SK-N-SH (cell line): Measurements from ENCODE around the gene ROBO1.

Source experiments
- CTCF ChIP-seq: fragments of 200-600 bp; sonication (generic); IDR thresholded peaks from 2 replicates; pipeline ENCODE4 v1.6.1; 2017; ENCODE audit warnings: antibody characterized with exemption, mild to moderate bottlenecking, moderate library complexity
- ELF1 ChIP-seq: IDR thresholded peaks from 2 replicates; pipeline ENCODE4 v1.4.0; 2012
- EP300 ChIP-seq, 2 experiments: IDR thresholded peaks; 2 replicates each; pipeline versions ENCODE4 v1.4.0 to v1.6.1; 2012; ENCODE audit warnings: borderline replicate concordance in 1 of 2, low read depth in 1 of 2, low read length in 1 of 2
- IRF3 ChIP-seq: fragments of 150-350 bp; IDR thresholded peaks from 2 replicates; pipeline ENCODE4 v1.6.1; 2016; ENCODE audit warnings: mild to moderate bottlenecking, low read depth, low read length
- POLR2AphosphoS5 ChIP-seq: IDR thresholded peaks from 2 replicates; pipeline ENCODE4 v1.6.1; 2012; ENCODE audit warnings: low read depth, low read length
- REST ChIP-seq: IDR thresholded peaks from 2 replicates; pipeline ENCODE4 v1.6.1; 2012; ENCODE audit warnings: mild to moderate bottlenecking, low read depth, low read length, moderate library complexity
- SMC3 ChIP-seq: IDR thresholded peaks from 2 replicates; pipeline ENCODE4 v1.6.1; 2012; ENCODE audit warnings: low read depth, low read length, improper control_type of control experiment
- TAF1 ChIP-seq: IDR thresholded peaks from 2 replicates; pipeline ENCODE4 v1.6.1; 2012; ENCODE audit warnings: low read depth, mild to moderate bottlenecking, low read length, moderate library complexity, borderline replicate concordance
- YY1 ChIP-seq: IDR thresholded peaks from 2 replicates; pipeline ENCODE4 v1.4.0; 2012; ENCODE audit warnings: low read depth, mild to moderate bottlenecking

- TF ChIP-seq CTCF (no peak), IRF3 (no peak), SMC3 (no peak), EP300 (IDR thresholded peaks at IDR 0.05; ENCODE audit: borderline replicate concordance in 1 of 2, low read depth in 1 of 2, low read length in 1 of 2) (peak in 1 of 2 experiments; percentile 84; a peak in 2 of 4 replicates), POLR2AphosphoS5 (no peak), ELF1 (no peak), REST (no peak), TAF1 (no peak), YY1 (no peak)
These were observed 252.7 kb downstream of the ROBO1 start for GRCh38 chr3:79515072-79515471.
